Myocyte (in vitro differentiated cells): ENCODE measurements around the gene MAPK6. TPM values are rescaled to one million over a fixed set of nuclear protein-coding genes. Genes with fewer than 3 reads are reported as not detected.
"Not testable (repeated sequence)": the region's sequence is repeated elsewhere in the genome, so short reads cannot be mapped to it uniquely, and the experiment has no call there.

Experiments used
- DNase-seq: peaks from one replicate; pipeline ENCODE4 v3.0.0-alpha.2; 2012; ENCODE audit warnings: low read depth
- polyA plus RNA-seq: library from polyadenylated mRNA; unstranded; fragments of >200 nt; gene quantifications from one replicate; pipeline ENCODE4 v1.2.1, GENCODE V29; 2012; ENCODE audit warnings: missing spikeins
- total RNA-seq: library from RNA; depleted of rRNA; stranded (reverse); fragments of >200 nt; gene quantifications from 2 replicates; pipeline ENCODE4 v1.2.3, GENCODE V29; 2014

Gene MAPK6
- total RNA-seq: 84.6 and 119 TPM in 2 replicates
- 21.3 TPM for polyA plus RNA-seq

- peak; percentile 95 for DNase-seq
Observed at GRCh38 chr15:52018693-52019393, at the start of gene MAPK6. MAPK6 (plus strand) TSS chr15:52019219; CDS start chr15:52046461, 27,242 bp downstream.

DNA sequence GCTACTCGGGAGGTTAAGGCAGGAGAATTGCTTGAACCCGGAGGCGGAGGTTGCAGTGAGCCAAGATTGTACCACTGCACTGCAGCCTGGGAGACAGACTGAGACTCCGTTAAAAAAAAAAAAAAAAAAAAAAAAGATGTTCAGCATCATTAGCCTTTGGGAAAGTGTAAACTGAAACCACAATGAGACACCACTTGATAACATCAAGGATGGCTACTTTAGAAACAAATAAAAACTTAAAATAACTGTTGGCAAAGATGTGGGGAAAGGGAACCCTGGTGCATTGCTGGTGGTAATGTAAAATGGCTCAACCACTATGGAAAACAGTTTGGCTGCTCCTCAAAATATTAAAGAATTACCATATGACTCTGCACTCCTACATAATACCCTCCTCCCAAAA, 49.3 kb upstream of the MAPK6 start:
- DNase-seq: no peak

GRCh38 chr15:51970132-51970817, 48.7 kb upstream of the MAPK6 start:
- no peak for DNase-seq

DNA sequence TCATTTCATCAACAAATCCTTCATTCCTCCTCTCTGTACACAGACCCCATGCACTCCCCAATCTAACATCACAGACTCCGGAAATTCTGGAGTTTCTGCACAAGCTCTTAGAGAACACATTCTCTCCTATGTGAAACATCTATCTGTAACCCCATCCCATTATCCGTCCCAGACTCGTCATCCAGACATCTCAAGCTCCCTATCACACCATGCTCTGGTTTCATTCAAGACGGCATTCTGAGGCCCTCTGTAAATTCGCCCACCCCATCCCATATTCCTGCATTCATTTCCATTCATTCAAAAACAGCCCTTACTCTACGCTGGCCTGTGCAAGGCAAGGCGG, 48.0 kb upstream of the MAPK6 start:
- DNase-seq: no peak

GRCh38 chr15:51971375-51972133, 47.5 kb upstream of the MAPK6 start, which contains the start of gene LEO1:
LEO1 (minus strand) TSS chr15:51971778; CDS start chr15:51971745, 33 bp downstream.
- DNase-seq: peak; percentile 98

DNA sequence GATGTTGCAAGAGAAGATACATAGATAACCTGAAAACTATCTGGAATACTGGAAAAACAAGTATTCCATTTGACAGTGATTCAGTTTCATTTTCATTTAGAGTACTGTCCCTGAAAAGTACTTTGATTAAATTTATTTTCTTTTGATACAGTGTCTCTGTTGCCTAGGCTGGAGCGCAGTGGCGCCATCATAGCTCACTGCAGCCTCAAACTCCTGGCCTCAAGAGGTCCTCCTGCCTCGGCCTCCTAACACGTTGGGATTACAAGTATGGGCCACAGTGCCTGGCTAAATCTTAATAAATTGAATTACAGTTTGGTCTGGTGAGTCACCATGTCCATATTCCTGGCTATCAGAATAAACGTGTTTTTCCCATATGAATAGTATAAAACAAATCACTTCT, 45.8 kb upstream of the MAPK6 start:
- DNase-seq: no peak

- DNase-seq: no peak
Observed at GRCh38 chr15:51973775-51974174, 45.2 kb upstream of the MAPK6 start.

GRCh38 chr15:51982013-51982769, 36.8 kb upstream of the MAPK6 start:
- peak; percentile 80 for DNase-seq

GRCh38 chr15:51982770-51983103, 36.3 kb upstream of the MAPK6 start:
- no peak for DNase-seq

- DNase-seq: no peak
Observed at GRCh38 chr15:51991141-51991540, 27.9 kb upstream of the MAPK6 start.

DNA sequence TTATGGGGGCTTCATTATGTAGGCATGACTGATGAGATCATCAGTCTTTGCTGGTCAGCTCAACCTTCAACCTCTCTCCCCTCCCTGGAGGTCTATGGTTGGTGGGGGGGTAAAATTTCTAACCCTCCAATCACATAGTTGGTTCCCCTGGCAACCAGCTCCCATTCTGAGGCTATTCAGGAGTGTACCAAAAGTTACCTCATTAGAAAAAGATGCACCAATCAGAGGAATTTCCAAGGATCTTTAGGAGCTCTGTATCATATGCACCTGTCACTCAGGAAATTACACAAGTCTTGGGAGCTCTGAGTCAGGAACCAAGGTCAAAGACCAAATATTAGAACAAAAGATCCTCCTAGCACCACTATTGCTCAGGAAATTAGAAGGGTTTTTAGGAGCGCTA, 26.1 kb upstream of the MAPK6 start:
- no peak for DNase-seq

GRCh38 chr15:52002351-52002750, 16.7 kb upstream of the MAPK6 start:
- DNase-seq: no peak

DNA sequence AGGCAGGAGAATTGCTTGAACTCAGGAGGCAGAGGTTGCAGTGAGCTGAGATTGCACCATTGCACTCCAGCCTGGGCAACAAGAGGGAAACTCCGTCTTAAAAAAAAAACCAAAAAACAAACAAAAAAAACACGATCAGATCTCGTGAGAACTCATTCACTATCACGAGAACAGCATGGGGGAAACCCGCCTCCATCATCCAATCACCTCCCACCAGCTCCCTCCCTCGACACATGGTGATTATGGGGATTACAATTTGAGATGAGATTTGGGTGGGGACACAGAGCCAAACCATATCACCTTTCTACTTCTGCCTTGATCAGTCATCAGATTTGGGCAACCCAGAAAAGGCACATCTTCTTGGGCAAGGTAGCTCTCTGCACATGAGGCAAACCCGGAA, 15.9 kb upstream of the MAPK6 start:
- not testable (repeated sequence) for DNase-seq

DNA sequence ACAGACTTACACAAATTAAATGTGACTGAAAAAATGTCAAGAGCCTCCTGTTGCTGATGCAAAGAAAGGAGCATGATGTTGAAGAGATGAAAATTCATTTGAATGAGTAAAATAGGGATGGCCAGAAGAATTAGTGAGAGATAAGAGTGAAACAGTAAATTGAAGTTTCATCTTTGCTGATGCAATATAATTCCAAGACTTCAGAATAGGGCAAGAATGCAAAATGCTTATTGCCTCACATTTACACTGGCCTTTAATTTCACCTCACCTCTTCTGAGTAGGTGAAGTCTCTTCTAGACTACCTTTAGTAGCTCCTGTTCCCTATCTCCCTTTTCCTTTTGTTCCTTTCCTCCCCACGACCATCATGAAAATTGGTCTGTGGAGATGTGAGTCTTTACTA, 15.3 kb upstream of the MAPK6 start:
- DNase-seq: no peak

GRCh38 chr15:52004806-52005205, 14.2 kb upstream of the MAPK6 start:
- DNase-seq: no peak

DNA sequence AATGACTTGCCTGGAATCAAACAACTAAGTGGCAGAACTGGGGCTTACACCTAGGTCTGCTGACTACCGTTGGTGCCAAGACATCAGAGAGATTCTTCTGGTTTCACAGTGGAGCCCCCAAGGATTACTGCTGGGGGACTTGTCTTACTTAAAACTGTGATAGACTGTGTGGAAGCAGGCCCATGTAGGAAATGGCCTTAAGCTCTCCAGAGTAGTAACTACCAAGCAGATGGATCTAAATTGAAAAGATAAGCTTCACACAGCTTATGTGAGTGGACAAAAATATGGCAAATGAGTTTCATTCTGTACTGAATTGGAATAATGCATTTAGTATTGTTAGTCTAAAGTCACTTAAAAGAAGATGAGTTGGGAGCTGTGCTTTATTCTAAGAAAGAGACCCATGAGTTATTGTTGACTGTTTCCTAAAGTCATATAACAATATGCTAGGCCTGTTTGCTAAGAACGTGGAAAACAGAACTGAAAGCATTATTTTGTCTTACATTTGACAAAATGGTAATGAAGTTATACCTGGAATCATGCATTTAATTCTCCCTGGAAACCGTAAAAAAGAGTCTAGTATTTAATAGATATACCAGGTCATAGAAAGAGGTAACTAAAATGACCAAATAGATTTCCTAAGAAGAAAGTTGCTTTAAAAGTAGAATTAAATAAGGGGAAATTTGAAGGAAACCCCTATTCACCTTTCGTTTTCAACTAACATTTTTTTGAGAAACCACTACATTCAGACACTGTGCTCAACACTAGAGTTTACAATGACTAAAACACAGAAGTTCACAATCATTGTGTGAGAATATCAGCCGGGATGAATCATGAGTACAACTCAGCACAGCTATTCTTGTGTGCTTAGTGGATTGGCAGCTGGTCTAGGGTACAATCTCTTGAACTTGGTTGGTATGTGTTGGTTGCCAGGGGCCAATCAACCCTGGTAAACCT, 13.0 kb upstream of the MAPK6 start:
- peak; percentile 64 for DNase-seq

DNA sequence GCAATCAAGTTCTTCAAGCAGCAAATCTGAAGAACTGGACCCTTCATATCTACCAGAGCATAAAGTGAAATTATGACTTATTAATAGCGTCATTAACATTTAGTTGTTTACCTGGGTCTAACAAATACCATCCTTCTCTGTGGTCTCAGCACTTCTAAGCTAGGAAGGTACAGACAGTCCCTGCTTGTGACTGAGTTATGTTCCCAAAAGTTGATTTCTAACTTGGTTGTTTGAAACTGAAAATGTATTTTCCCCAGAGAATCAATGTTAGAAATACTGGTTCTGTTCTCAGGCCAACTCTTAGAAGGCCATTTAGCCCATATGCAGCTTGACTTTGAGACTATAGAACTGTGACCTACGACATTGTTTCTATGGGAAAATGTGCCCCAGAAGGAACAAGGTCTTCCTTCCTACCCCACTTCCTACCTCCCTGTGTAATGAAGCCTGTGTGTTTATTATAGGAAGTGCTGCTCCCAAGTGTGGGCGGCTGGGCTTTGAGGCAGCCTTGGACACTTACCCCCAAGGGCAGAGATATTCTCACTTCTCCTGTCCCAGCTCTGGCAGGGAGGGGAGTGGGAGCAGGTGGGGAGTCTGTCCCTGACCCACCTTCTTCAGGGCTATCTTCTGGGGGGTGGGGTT, 12.2 kb upstream of the MAPK6 start:
- DNase-seq: no peak

GRCh38 chr15:52008359-52008697, 10.7 kb upstream of the MAPK6 start:
- DNase-seq: no peak

GRCh38 chr15:52008698-52009434, 10.2 kb upstream of the MAPK6 start:
- no peak for DNase-seq
